ENCODE measurements around the gene CDH23.

The CDH23 gene

DNA sequence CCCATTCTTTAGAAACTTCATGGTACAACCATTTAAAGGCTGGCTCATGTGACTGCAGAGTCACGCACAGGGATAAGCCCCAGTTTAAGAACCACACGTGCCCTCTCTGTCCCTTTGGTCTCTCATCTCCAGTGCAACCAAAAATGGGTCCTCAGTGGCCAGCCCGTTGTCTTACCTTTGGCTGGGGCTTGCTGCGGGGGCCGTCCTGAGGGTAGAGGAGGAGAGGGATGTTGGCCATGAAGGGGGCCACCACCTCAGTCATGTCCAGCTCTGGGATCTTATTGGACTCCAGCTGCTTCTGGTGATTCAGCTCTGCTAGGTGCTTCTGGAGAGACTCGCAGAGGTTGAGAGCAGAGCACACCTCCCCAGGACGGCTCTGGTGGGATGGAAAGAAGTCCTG lies 432.0 kb downstream of the CDH23 start:
- no peaks in the 10 kb centered on the region for H3K27me3 ChIP-seq (replicated peaks; ENCODE audit: control insufficient read depth, insufficient read depth, low read length)
- peaks cover 38% of the 10 kb centered on the region for H3K36me3 ChIP-seq (ENCODE audit: control insufficient read depth, insufficient read depth, low read length)
- no peak overlapping the region for H3K4me3 ChIP-seq (replicated peaks; ENCODE audit: low read depth, low read length)
- DNase-seq (ENCODE audit: extremely low read depth, insufficient read length): no peak
- TF ChIP-seq, protein P1, sequence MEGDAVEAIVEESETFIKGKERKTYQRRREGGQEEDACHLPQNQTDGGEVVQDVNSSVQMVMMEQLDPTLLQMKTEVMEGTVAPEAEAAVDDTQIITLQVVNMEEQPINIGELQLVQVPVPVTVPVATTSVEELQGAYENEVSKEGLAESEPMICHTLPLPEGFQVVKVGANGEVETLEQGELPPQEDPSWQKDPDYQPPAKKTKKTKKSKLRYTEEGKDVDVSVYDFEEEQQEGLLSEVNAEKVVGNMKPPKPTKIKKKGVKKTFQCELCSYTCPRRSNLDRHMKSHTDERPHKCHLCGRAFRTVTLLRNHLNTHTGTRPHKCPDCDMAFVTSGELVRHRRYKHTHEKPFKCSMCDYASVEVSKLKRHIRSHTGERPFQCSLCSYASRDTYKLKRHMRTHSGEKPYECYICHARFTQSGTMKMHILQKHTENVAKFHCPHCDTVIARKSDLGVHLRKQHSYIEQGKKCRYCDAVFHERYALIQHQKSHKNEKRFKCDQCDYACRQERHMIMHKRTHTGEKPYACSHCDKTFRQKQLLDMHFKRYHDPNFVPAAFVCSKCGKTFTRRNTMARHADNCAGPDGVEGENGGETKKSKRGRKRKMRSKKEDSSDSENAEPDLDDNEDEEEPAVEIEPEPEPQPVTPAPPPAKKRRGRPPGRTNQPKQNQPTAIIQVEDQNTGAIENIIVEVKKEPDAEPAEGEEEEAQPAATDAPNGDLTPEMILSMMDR (IDR thresholded peaks at IDR 0.05; ENCODE audit: insufficient read depth, low read length, poor library complexity, severe bottlenecking): no peak

GRCh38 chr10:71829171-71829570 lies 432.5 kb downstream of the CDH23 start:
- DNase-seq (ENCODE audit: extremely low read depth, insufficient read length): no peak
- TF ChIP-seq, protein P1 (IDR thresholded peaks at IDR 0.05; ENCODE audit: insufficient read depth, low read length, poor library complexity, severe bottlenecking): no peak
- no peak overlapping the region for H3K4me3 ChIP-seq (replicated peaks; ENCODE audit: low read depth, low read length)
- no peaks in the 10 kb centered on the region for H3K27me3 ChIP-seq (replicated peaks; ENCODE audit: control insufficient read depth, insufficient read depth, low read length)
- peaks cover 38% of the 10 kb centered on the region for H3K36me3 ChIP-seq (ENCODE audit: control insufficient read depth, insufficient read depth, low read length)

- Histone ChIP-seq H3K36me3 (ENCODE audit: control insufficient read depth, insufficient read depth, low read length) (peaks cover 36% of the 10 kb centered on the region), H3K4me3 (replicated peaks; ENCODE audit: low read depth, low read length) (no peak overlapping the region), H3K27me3 (replicated peaks; ENCODE audit: control insufficient read depth, insufficient read depth, low read length) (no peaks in the 10 kb centered on the region)
- DNase-seq (ENCODE audit: extremely low read depth, insufficient read length): no peak
- TF ChIP-seq, protein P1 (IDR thresholded peaks at IDR 0.05; ENCODE audit: insufficient read depth, low read length, poor library complexity, severe bottlenecking): no peak
These were observed 433.2 kb downstream of the CDH23 start for GRCh38 chr10:71829896-71830295.

DNA sequence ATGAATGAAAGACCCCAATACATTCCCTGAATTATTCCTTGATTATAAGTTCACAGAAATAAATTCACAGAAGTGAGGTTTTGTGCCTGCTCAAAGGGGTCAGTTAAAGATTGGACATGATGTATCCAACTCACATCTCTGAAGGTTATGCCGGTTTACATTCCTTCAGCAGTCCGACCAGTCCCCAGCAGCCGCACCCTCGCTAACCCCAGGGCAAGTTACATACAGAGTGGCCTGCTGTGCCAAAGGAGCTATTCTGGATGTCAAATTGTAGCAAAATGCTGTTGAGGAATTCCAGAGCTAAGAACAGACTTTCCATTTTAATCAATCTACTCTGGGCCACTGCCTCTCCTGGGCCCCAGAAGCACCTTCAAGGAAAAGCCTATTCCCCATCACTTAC lies 434.0 kb downstream of the CDH23 start:
- DNase-seq (ENCODE audit: extremely low read depth, insufficient read length): no peak
- no peaks in the 10 kb centered on the region for H3K27me3 ChIP-seq (replicated peaks; ENCODE audit: control insufficient read depth, insufficient read depth, low read length)
- H3K4me3 ChIP-seq (replicated peaks; ENCODE audit: low read depth, low read length): no peak overlapping the region
- H3K36me3 ChIP-seq (ENCODE audit: control insufficient read depth, insufficient read depth, low read length): peaks cover 29% of the 10 kb centered on the region
- TF ChIP-seq, protein P1 (IDR thresholded peaks at IDR 0.05; ENCODE audit: insufficient read depth, low read length, poor library complexity, severe bottlenecking): no peak

GRCh38 chr10:71831646-71832552 lies 435.2 kb downstream of the CDH23 start:
- H3K4me3 ChIP-seq (replicated peaks; ENCODE audit: low read depth, low read length): no peak overlapping the region
- H3K36me3 ChIP-seq (ENCODE audit: control insufficient read depth, insufficient read depth, low read length): peaks cover 26% of the 10 kb centered on the region
- TF ChIP-seq, protein P1 (IDR thresholded peaks at IDR 0.05; ENCODE audit: insufficient read depth, low read length, poor library complexity, severe bottlenecking): no peak
- no peak for DNase-seq (ENCODE audit: extremely low read depth, insufficient read length)
- no peaks in the 10 kb centered on the region for H3K27me3 ChIP-seq (replicated peaks; ENCODE audit: control insufficient read depth, insufficient read depth, low read length)
